ENCODE measurements around the gene NLRC3.

DNA sequence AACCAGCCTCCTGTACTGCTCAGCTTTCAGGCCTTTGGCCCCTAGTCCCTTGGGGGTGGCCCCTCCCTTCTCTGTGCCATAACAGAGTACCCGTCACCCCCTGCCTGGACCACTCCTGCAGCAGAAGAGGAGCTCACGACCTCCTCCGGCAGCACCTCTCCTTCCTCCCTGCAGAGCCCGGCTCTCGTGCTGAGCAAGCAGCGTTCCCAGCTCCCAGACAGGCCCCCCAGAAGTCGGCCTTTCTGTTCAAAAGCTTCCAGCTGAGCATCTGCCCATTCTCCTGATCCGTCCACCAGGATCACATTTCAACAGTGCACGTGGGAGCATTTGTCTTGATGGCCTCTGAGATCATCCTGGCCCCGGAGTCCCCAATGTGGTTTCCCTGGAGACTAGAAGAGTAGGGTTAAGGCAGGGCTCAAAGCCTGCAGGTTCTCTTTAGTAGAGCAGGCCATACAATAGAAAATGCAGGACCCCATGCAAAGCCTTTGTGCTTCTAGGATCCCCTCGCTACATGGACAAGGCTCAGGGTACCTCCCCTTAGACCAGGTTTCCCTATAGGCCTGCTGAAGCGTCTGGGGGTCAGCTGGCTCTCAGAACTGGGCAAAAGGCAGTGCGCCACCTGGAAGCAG, 35.6 kb downstream of the NLRC3 start:
- TF ChIP-seq POLR2AphosphoS5 (IDR thresholded peaks at IDR 0.05) = no peak
- TF ChIP-seq CTCF (IDR thresholded peaks at IDR 0.05) = no peak
- TF ChIP-seq POLR2A (IDR thresholded peaks at IDR 0.05) = no peak

Measured in breast epithelium (tissue), 3 donors.